Lower leg skin (tissue), 4 donors: ENCODE measurements around the gene ZDHHC22. TPM values are rescaled to one million over a fixed set of nuclear protein-coding genes. Genes with fewer than 3 reads are reported as not detected.
A peak's percentile ranks its signal among the peaks of the same experiment; 100 is the strongest.

Experiments used
- DNase-seq, 2 donors: peaks; one replicate each; pipeline ENCODE4 v3.0.0-alpha.2; 2019; ENCODE audit warnings: low spot score in 2 of 2
- H3K4me3 ChIP-seq: fragments of 200-600 bp; sonication (generic); 2 replicates; pipeline ENCODE4 v1.5.1; 2017; ENCODE audit warnings: mild to moderate bottlenecking, low read depth; ENCODE audit not compliant: poor library complexity, severe bottlenecking
- CTCF ChIP-seq, 3 donors: fragments of 450-650 bp; IDR thresholded peaks; one replicate each; pipeline ENCODE4 v1.5.1; 2016; ENCODE audit warnings: antibody characterized with exemption in 3 of 3, mild to moderate bottlenecking in 3 of 3, moderate library complexity in 2 of 3
- POLR2A ChIP-seq, 2 donors: fragments of 450-650 bp; IDR thresholded peaks; one replicate each; pipeline ENCODE4 v1.6.1; 2016 to 2017; ENCODE audit warnings: antibody characterized with exemption in 2 of 2, mild to moderate bottlenecking in 1 of 2, moderate library complexity in 1 of 2
- WGBS, 2 donors: methylation state at CpG; one replicate each; pipeline ENCODE4 v1.1.5; 2018; 5-methylcytosine and 5-hydroxymethylcytosine counted together
- intact Hi-C: fragments of 100-400 bp; cut with DNase I; formaldehyde crosslinking; loops from one replicate; pipeline ENCODE4 v1.15.0; 2023; ENCODE audit warnings: low total_unique reads
- total RNA-seq, 4 donors: library from RNA; depleted of rRNA; stranded (reverse); fragments of >200 nt; gene quantifications; one replicate each; pipeline ENCODE4 v1.1.0, GENCODE V29; 2016

ZDHHC22 gene
- total RNA-seq, 4 donors from 2014 or later = not detected

- 58 to 64% methylated on average over 9 of the region's 9 CpGs for WGBS, 2 donors
- H3K4me3 ChIP-seq = no peak overlapping the region
- intact Hi-C loops = no loop called here
- TF ChIP-seq POLR2A (IDR thresholded peaks at IDR 0.05) = no peak
- TF ChIP-seq CTCF (IDR thresholded peaks at IDR 0.05) = no peak
- peak; percentile 74 to 91 for DNase-seq
Measured at GRCh38 chr14:77123381-77124325, 17.9 kb downstream of the ZDHHC22 start.

GRCh38 chr14:77122526-77123125 is 19.0 kb downstream of the ZDHHC22 start:
- DNase-seq = no peak
- intact Hi-C loops = no loop called here
- no peak overlapping the region for H3K4me3 ChIP-seq
- no peak for TF ChIP-seq POLR2A (IDR thresholded peaks at IDR 0.05)
- TF ChIP-seq CTCF (IDR thresholded peaks at IDR 0.05) = no peak
- whole genome bisulfite sequencing, 2 donors = 67 to 68% methylated on average over 6 of the region's 6 CpGs

- no peak overlapping the region for H3K4me3 ChIP-seq
- intact Hi-C loops = no loop called here
- TF ChIP-seq CTCF (IDR thresholded peaks at IDR 0.05) (no peak), POLR2A (IDR thresholded peaks at IDR 0.05) (no peak)
- no peak for DNase-seq
- 51 to 54% methylated on average over 9 of the region's 9 CpGs for WGBS, 2 donors
Measured at GRCh38 chr14:77120771-77121743, 20.5 kb downstream of the ZDHHC22 start.

GRCh38 chr14:77119851-77120250 is 21.7 kb downstream of the ZDHHC22 start:
- intact Hi-C loops = no loop called here
- H3K4me3 ChIP-seq = no peak overlapping the region
- no peak for DNase-seq
- WGBS, 2 donors = 91 to 93% methylated on average over 7 of the region's 7 CpGs
- TF ChIP-seq CTCF (IDR thresholded peaks at IDR 0.05) (no peak), POLR2A (IDR thresholded peaks at IDR 0.05) (no peak)

GRCh38 chr14:77116172-77116817 is 25.3 kb downstream of the ZDHHC22 start:
- no peak overlapping the region for H3K4me3 ChIP-seq
- intact Hi-C loops = no loop called here
- no peak for DNase-seq
- WGBS, 2 donors = 93 to 94% methylated on average over 2 of the region's 2 CpGs
- no peak for TF ChIP-seq CTCF (IDR thresholded peaks at IDR 0.05)
- TF ChIP-seq POLR2A (IDR thresholded peaks at IDR 0.05) = no peak
